ENCODE data around the gene PSMF1.

DNA sequence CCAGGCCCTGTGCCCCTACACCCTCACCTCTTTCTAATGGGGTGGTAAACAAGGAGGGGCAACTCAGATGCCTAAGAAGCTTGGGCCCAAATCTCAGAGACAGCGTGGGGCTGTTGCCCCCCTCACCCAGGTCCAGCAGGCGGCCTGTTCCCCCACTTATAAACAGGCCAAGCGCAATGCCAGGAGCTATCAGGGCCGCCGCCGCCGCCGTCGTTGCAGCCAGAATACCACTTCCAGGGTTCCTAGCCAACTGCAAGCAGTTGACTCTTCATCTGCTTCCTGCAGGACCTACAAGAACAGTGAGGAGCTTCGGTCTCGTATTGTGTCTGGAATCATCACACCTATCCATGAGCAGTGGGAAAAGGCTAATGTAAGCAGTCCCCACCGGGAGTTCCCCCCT lies 16.4 kb downstream of the PSMF1 start:
- TF ChIP-seq POLR2A (IDR thresholded peaks at IDR 0.05) (no peak), POLR2AphosphoS5 (IDR thresholded peaks at IDR 0.05) (no peak)
- TF ChIP-seq, protein P1, sequence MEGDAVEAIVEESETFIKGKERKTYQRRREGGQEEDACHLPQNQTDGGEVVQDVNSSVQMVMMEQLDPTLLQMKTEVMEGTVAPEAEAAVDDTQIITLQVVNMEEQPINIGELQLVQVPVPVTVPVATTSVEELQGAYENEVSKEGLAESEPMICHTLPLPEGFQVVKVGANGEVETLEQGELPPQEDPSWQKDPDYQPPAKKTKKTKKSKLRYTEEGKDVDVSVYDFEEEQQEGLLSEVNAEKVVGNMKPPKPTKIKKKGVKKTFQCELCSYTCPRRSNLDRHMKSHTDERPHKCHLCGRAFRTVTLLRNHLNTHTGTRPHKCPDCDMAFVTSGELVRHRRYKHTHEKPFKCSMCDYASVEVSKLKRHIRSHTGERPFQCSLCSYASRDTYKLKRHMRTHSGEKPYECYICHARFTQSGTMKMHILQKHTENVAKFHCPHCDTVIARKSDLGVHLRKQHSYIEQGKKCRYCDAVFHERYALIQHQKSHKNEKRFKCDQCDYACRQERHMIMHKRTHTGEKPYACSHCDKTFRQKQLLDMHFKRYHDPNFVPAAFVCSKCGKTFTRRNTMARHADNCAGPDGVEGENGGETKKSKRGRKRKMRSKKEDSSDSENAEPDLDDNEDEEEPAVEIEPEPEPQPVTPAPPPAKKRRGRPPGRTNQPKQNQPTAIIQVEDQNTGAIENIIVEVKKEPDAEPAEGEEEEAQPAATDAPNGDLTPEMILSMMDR (IDR thresholded peaks at IDR 0.05), result no peak

Data from upper lobe of left lung (tissue), 4 donors.